HG03558 (cell line): Measurements from ENCODE around the gene PDILT.

Source experiments
- ATAC-seq: cut with Tn5 transposase; IDR thresholded peaks from one replicate; pipeline ENCODE4 v1.9.1; 2021; ENCODE audit warnings: moderate number of reproducible peaks; ENCODE audit not compliant: unreplicated experiment; ENCODE audit errors: extremely low read depth

Gene PDILT

DNA sequence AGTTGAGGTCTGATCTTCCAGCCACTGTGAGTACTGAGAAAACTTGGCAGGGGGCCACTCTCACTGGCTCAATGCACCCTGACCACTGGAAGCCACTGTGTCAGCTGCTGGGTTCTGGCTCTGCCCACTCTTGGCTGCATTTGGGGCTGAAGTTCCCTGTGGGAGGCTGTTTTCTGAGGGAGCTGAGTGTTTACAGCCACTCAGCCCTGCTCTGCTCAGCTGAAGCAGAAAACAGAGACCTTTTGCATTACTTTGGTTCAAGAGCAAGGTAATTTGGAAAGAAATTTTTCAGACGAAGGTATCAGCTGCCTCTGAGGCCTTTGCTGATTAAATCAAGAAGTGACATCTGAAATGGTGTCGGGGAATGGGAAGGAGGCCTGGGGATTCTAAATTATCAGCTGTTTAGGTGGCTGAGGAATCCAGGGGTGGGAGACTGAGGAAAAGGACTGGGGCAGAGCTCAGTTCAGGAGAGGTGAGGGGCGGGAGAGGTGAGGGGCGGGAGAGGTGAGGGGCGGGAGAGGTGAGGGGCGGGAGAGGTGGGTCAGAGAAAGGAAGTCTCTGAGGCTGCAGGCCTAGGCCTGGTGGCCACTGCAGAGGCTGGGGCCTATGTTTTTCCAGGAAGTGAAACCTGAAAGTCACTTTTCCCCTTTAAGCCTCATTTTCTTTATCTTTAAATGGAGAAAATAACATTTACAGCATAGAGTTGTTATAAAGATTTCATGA lies 5.0 kb upstream of the PDILT start, which contains the start of gene ACSM5:
ACSM5 (plus strand) TSS at position 137 of the 723 bp plus-strand sequence. CDS start 1,951 bp downstream, outside the sequence.
- ATAC-seq, result no peak

DNA sequence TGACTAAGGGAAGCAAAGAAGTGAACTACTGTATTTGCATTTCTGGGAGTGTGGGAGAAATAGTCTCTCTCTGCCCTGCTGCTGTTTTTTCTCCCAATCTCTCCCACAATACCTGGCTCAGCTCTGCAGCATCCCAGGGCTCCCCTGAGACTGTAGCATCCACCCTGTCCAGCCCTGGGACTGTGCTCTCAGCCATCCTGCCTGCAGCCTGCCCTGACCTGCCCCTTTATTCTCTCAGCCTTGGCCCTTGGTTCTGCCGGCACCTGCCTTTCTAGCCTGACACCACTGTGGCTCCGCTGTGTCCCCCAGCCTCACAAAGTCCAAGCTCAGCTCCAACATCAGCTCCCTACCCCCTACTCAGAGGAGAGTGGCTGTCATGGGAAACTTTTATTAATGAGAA lies 1.9 kb downstream of the PDILT start:
- no peak for ATAC-seq

DNA sequence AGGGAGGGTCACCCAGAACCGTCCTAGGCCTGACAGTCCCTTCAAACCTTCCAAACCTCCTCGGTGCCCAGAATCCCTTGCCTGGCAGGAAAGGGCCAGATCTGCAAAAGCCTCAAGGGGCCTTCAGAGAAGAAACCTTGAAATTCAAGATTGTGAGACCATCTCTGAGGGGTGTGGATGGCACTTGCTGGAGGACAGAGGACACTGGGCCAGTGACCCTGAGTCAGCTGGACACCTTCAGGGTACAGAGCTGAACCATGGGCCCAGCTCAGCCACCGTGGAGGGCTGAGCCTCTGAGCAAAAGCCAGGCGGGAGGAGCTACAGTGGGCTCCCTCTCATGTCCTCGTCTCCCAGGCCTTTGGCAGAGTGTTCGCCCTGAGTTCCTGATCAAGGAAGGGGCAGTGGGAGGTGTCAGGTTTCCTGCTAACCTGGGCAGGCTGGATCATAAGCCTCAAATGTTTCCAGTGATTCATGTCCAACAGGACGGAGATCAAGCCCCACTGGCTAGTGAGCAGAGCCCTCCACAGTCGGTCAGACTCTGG lies 3.0 kb downstream of the PDILT start:
- no peak for ATAC-seq

DNA sequence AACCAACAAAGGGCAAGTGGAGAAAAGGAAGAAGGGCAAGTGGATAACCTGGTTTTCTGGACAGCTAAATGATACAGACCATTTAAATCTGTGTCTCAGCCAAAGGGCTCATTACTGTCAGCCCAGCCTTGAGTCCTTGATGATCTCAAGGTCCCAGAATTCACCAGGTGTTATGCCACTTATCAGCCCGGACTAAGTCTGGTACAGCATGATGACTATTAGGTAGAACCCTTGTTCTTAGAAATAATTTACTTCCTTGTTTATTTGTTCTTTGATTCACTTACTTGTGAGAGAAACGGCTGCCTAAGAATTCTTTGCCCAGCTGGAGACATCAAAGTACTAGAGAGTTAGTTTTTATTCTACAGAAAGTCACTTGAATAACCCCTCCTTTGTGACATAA lies 3.5 kb downstream of the PDILT start:
- ATAC-seq, result no peak

DNA sequence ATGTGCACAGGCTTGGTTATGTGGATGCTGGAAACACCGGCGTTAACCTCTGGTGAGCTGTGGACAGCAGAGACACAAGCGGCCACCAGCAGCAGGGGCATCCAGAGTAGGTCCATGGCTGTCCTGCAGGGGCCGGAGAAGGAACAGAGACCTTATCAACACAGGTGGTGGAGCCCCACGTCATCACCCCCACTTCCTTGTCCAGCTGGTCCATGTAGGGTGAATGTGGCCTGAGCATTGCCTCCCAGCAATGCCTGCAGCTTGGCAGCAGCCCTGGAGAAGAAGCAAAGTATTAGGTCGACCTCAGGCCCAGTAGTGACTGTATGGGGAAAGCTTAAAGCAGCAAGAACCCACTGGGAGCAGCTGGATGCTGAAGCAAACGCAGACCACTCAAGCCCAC lies 5.4 kb downstream of the PDILT start:
- no peak for ATAC-seq

DNA sequence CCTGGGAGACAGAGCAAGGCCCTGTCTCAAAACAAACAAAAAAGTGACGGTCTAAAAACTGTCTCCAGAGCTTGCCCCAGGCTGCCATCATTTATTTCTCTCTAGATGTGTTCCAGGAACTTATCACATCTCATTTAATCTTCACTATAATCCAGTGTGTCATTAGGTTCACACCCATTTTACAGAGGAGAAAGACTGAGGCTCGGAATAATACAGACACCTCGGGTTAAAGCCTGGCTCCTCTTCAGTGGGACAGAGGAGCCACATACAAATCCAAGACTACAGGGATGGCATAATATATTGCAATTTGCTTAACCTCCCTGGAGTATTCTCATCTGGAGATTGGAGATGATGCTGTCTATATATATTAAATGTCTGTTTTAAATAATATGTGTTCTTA lies 5.9 kb downstream of the PDILT start:
- no peak for ATAC-seq

DNA sequence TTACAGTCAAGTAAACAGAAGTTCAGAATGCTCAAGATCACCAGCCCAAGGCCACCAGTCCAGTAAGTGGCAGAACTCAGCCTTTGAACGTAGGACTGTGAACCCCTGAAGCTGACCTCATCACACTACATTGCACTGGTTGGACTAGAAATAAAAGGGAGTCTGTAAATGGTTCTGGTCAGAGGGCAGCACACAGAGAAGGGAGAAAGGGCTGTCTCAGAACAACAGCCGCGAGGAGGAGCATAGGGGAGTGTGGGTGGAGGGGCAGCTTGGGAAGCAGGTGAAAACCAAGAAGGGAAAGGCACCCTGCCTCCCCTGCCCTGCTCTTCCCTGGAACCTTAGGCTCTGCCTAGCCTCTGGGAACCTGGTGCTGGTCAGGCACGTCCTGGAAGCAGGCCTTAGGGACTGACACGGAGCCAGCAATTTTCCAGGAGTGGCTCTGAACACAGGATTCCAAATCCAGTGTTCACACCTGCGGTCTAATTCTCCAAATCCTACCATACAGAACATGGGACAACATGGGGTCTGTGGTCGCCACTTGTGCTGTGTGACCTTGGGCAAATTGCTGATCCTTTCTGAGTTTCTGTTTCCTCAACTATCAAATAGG lies 7.0 kb downstream of the PDILT start:
- no peak for ATAC-seq

DNA sequence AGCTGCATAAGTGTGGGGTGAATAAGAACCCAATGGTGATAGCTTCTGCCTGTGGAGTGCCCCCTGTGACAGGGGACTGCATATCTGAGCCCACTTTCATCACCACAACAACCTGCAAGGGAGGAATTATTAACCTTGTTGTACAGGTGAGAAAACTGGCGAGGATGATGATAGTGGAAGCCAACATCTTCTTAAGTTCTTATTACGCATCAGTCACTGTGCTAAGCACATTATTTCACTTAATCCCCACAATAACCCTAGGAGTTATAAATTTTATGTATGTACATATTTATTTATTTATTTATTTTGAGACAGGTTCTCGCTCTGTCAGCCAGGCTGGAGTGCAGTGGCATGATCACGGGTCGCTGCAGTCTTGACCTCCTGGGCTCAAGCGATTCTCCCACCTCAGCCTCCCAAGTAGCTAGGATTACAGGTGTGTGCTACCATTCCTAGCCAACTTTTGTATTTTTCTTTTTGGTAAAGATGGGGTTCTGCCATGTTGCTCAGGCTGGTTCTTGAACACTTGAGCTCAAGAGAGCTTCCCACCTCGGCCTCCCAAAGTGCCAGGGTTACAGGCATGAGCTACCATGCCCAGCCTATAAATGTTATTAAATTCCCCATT lies 7.6 kb downstream of the PDILT start:
- ATAC-seq, result no peak

DNA sequence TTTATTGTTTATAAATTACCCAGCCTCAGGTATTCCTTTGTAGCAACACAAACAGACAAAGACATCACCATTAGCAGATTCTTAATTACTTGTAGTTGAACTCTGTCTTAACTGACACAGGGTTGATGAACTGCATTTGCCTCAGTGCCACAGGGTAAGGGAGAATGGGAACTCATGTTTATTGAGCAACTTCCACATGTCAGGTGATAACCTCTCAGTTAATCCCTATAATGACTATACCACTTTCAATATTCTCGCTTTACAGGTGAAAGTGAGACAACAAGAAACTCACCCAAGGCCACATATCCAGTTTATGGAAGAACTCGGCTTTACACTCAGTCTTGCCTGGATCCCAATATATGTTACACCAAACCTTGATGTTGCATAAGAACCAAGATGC lies 8.6 kb downstream of the PDILT start:
- ATAC-seq, result no peak

DNA sequence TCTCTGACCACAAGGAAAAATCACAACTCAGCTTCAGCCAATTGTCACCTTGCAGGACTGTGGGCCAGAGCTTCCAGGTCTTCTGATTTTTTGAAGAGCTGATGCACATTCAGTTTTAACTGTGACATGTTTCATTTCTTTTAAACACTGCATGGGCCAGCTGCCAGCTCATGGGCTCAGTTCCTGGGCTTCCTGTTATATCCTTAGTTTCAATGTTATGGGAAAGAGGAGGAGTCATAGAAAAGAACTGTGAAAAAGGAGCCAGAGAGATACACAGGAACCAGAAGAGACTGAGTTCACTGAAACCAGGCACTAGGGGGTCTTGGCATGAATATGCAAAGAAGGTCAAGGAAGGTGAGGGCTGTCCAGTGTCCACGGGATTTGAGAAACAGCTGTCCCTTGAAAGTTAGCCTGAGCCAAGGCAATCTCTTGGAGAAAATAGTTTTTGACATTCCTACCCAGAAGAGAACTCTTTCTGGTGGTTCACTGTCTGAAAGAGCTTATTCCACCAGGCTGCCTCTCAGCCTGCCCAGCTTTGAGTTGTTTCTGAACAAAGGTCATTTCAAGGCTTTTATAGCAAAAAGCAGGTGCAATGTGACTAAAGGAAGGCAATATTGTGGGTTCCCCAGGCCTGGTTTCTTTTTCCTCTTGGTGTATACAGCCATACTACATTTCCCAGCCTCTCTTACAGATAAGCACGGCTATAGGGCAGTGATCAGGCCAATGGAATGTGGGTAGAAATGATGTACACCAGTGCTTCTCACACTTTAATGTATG lies 10.5 kb downstream of the PDILT start:
- ATAC-seq, result no peak

DNA sequence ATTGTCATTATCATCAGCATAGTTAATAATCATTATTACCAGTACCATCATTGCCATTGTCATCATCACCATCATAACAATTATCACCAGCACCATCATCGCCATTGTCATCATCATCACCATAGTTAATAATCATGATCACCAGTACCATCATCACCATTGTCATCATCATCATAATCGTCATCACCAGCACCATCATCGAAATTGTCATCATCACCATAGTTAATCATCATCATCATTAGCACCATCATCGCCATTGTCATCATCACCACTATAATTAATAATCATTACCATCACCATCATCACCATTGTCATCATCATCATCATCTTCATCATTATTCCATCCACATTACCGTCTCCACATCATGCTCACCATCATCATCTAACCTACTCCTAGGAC lies 13.5 kb downstream of the PDILT start:
- no peak for ATAC-seq

DNA sequence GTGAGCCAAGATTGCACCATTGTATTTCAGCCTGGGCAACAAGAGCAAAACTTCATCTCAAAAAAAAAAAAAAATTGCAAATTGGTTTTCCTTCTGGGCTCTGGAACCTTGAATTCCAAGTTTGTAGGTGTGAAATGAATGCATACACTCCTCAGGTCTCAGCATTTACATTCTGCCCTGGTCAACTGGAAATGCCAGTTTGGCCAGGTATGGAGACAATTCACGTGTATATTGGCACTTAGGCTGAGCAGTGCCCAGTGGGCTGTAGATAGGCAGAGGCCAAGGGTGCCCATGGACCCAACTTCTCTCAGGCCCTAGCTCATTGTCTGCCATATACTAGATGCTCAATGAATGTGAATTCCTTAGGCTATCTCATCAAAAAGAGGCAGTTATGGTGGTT lies 15.7 kb downstream of the PDILT start:
- ATAC-seq, result no peak

DNA sequence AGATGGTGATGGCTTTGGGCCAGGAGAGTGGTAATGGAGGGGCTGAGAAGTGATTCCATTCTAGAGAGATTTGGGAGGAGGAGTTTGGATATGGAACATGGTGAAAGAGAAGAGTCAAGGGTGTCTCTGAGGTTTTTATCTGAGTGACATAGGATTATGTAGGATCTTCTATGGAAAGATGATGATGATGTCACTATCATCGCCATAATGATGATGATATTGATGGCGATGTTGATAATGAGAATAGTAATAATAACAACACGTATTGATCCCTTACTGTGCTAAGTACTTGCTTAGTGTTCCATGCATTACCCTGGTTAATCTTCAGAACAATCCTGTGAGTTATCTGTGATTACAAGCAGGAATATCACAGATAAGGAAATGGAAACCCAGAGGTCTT lies 16.6 kb downstream of the PDILT start:
- ATAC-seq, result no peak

DNA sequence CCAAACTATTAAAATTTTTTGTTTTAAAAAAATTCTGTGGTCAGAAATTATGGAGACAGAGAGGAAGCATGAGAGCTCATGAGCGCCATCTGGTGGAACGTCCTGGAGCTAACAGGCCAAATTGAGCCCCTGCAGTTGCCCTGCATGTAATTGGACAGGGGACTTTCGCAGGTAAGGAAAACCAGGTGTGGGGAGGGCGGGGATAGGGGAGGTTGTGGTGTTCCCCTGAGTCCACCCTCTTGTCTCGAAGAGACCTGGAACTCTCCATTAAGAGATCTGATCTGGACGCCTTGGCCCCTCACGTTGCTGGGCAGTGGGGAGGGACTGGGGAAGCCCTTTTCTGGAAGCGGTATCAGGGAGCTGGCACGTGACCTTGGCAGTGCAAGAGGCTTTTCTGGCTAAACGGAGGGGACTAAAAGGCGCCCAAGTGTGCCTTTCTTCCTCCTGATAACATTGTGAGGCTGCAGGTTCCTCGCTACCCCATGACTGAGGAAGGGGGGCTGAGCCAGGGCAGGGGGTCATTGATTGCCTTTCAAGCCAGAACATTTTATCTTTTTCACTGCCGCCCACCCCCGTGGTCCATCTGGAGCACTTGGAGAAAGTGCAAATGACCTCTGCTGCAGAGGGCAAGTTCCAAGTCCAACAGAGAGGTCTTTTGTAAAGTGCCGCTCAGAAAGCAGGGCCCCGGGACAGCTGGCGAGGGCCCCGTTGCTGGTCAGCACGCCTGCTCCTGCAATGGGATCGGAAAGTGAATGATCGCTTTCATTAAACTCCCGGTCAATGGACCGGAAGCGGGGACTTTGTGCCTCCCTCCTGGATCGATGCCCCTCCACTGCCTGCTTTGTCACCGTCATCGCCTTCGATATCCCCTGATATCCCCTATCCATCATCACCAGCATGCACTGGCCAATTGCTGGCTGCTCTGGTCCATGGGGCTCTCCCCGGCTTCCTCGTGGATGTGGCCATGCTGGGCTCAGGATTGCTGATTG lies 18.4 kb downstream of the PDILT start:
- ATAC-seq, result no peak

DNA sequence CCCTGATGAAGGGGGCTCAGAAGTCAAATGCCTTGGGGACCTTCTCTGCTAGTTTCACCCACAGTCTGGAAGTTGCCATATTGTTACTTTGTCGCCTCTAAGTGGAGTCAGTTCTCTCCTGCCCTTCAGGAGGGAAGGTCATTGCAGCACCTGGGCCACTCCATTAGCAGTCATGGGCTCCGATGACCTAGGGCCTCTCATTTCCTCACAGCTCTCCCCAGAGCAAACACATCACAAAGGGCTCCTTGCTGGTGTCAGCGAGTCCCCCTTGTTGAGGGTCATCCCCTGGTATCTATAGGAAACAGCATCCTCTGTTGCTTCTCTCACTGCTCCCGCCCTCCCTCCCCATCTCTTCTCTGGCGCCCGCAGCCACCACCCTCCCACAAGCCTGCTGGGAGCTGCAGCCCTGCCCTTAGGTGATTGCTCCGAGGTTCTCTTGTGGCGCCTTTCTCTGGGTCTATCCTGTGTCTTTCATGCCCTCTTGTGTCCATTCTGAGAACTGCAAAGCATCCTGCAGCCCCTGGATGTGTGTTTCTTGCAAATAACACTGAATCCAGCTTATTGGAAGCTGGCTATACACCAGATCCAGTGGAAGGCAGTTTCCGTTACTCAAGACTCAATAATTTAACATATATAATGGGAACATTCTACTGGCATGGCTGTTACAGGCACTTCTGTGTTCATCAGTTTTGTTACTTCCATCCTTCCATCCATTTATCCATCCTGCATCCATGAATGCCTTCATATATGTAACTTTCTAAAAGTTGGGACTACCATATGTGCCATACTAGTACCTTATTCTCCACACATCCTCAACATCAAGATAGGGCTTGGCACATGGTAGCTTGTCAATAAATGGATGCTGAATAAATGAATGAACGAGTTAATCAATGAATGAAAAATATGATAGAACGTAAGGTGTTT lies 21.2 kb downstream of the PDILT start:
- no peak for ATAC-seq

DNA sequence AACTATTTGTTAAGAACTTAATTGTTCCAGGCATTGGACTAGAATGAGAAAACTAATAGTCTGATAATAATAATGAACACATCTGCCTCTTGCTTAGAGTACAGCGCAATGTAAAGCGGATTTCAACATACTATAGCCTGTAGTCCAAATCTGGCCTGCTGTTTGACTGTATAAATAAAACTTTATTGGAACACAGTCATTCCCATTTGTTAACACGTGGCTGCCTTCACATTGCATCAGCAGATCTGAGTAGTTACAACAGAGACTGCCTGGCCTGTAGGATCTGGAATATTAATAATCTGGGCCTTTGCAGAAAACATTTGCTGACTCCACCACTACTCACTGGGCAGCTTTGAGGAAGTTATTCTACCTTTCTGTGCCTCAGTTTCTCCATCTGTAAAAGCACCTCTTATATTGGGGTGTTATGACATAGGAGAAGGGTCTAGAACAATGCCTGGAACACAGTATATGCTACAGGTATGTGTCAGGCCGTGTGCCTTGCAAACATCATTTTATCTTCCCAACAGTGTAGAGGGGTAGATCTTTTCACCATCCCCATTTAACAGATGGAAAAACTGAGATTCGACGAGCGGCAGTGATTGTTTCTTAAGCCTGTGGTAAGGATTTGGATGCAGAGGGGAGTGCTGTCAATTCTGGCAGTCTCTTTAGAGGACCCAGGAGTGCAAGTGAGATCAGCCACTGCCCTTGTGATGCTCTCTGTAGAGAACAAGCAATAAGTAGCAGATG lies 22.2 kb downstream of the PDILT start:
- ATAC-seq, result no peak

DNA sequence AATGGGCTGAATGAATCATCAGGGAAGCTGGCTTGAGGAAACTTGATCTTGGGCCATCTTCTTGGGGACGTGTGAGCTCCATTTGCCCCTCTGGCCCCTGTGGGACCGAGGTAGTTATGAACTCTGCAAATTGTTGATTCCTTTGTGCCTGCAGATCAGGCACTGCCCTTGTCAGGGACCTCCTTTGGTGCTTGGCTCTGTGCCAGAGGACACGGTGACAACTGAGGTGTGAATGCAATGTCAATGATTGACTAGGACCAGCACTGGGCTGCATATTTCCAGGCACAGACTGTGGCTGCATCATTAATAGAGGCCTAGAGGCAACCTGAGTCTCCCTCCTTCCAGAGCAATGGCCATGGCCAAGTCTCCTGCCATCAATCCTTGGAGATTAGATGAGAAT lies 23.8 kb downstream of the PDILT start:
- no peak for ATAC-seq

DNA sequence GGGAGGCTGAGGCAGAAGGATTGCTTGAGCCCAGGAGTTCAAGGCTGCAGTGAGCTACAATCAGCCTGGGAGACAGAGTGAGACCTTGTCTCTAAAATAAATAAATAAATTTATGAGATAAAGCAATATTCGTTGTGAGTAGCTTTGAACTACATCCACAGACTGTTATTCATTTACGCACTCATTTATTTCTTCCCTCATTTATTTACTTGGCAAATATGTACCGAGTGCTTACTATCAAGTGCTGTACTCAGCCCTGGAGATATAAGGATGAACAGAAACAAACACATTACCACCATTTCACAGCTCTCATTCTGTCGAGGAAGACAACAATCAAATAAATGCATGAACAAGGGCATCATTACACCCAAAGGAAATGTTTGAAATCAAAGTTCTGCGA lies 27.4 kb downstream of the PDILT start:
- ATAC-seq, result no peak
